ENCODE measurements around the gene SCN2A. TPM values are rescaled to one million over a fixed set of nuclear protein-coding genes. Genes with fewer than 3 reads are reported as not detected.
"Not testable (repeated sequence)": the region's sequence is repeated elsewhere in the genome, so short reads cannot be mapped to it uniquely, and the experiment has no call there.

Gene SCN2A
- total and polyA plus RNA-seq, 2 donors (not counting 3 experiments of a cell fraction or from before 2014, with no cell fraction given), result not detected

DNA sequence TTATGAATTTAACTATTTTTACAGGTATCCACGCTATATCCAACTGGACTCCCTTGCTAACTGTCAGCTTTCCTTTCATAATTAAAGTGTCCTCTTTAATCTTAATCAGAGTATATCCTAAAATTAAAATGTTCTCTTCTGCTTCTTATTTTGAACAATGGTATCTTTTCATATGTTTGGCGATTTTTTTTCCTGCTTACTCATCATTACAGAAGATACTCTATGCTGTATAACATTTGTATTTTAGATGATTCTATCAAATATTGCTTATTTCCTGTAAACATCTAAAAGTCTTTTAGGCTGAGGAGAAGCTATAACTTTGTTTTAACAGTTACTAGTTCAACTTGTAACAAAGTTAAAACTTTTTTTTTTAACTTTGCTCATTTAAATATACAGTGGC, 17.4 kb downstream of the SCN2A start:
- Histone ChIP-seq H3K27me3 (ENCODE audit: control insufficient read depth in 2 of 2, insufficient read depth in 2 of 2, low read length in 2 of 2) (no peaks in the 10 kb centered on the region), H2AFZ (ENCODE audit: low read depth, low read length) (no peak overlapping the region), H3K9me3 (replicated peaks; ENCODE audit: control insufficient read depth, insufficient read depth, low read length) (no peaks in the 10 kb centered on the region), H3K27ac (ENCODE audit: insufficient read depth, low read depth, low read length) (no peak overlapping the region), H3K36me3 (ENCODE audit: control insufficient read depth in 2 of 2, extremely low read depth in 1 of 2, insufficient read depth in 2 of 2, low read length in 2 of 2) (no peaks in the 10 kb centered on the region), H4K20me1 (replicated peaks; ENCODE audit: control insufficient read depth, extremely low read depth, insufficient read depth, low read length) (no peaks in the 10 kb centered on the region), H3K9me1 (replicated peaks; ENCODE audit: control insufficient read depth, extremely low read depth, insufficient read depth, low read length) (no peaks in the 10 kb centered on the region), H3K4me3 (replicated peaks in 1 of 3; ENCODE audit: insufficient read depth in 1 of 3, low read depth in 1 of 3, low read length in 3 of 3) (no peak overlapping the region), H3K79me2 (ENCODE audit: control insufficient read depth, insufficient read depth, low read length) (no peaks in the 10 kb centered on the region), H3K9ac (replicated peaks; ENCODE audit: extremely low read depth, insufficient read depth, low read length) (no peak overlapping the region), H3K4me1 (ENCODE audit: control insufficient read depth, extremely low read depth, insufficient read depth, low read length) (no peaks in the 10 kb centered on the region), H3K4me2 (ENCODE audit: insufficient read depth, low read length) (no peak overlapping the region)
- intact Hi-C loops (cut with micrococcal nuclease) (no loop called here), dilution Hi-C loops (cut with MboI; ENCODE audit: extremely low pct_ligation_motif_present, low sequenced_read_pairs) (no loop called here)
- CTCF ChIA-PET, result no interaction called here
- no peak for FAIRE-seq
- POLR2A ChIA-PET, result no interaction called here
- TF ChIP-seq POLR2AphosphoS5 (IDR thresholded peaks at IDR 0.05; ENCODE audit: insufficient read depth, low read depth, low read length) (no peak), FOS (IDR thresholded peaks at IDR 0.05; ENCODE audit: borderline replicate concordance, insufficient read depth, low read length) (no peak), GATA2 (IDR thresholded peaks at IDR 0.05; ENCODE audit: insufficient read depth, insufficient read length, low read depth, low read length) (no peak), MAX (IDR thresholded peaks at IDR 0.05; ENCODE audit: insufficient read depth, insufficient read length) (no peak), MYC (IDR thresholded peaks at IDR 0.05; ENCODE audit: low read depth, low read length) (no peak), CTCF (IDR thresholded peaks at IDR 0.05; ENCODE audit: extremely low read depth in 1 of 2, insufficient read depth in 1 of 2, low read depth in 1 of 2, low read length in 2 of 2) (no peak), JUN (IDR thresholded peaks at IDR 0.05; ENCODE audit: borderline replicate concordance, insufficient read depth, insufficient read length, low read depth) (no peak), POLR2A (IDR thresholded peaks at IDR 0.05; ENCODE audit: low read depth, low read length) (no peak), EZH2 (IDR thresholded peaks at IDR 0.05; ENCODE audit: borderline replicate concordance, low read depth, low read length, severe bottlenecking) (no peak)
- BruUV-seq (replicated peaks), result no TSS peak
- DNase-seq (ENCODE audit: low read depth, low spot score), result no peak

GRCh38 chr2:165260347-165260746, 21.1 kb downstream of the SCN2A start:
- H3K79me2 ChIP-seq (ENCODE audit: control insufficient read depth, insufficient read depth, low read length); H3K36me3 ChIP-seq (ENCODE audit: control insufficient read depth in 2 of 2, extremely low read depth in 1 of 2, insufficient read depth in 2 of 2, low read length in 2 of 2); H3K27me3 ChIP-seq (ENCODE audit: control insufficient read depth in 2 of 2, insufficient read depth in 2 of 2, low read length in 2 of 2); H3K9ac ChIP-seq (replicated peaks; ENCODE audit: extremely low read depth, insufficient read depth, low read length); FAIRE-seq; H3K4me3 ChIP-seq (replicated peaks in 1 of 3; ENCODE audit: insufficient read depth in 1 of 3, low read depth in 1 of 3, low read length in 3 of 3); H3K4me1 ChIP-seq (ENCODE audit: control insufficient read depth, extremely low read depth, insufficient read depth, low read length); CTCF ChIA-PET; BruUV-seq (replicated peaks); H3K27ac ChIP-seq (ENCODE audit: insufficient read depth, low read depth, low read length); DNase-seq (ENCODE audit: low read depth, low spot score); H2AFZ ChIP-seq (ENCODE audit: low read depth, low read length); H4K20me1 ChIP-seq (replicated peaks; ENCODE audit: control insufficient read depth, extremely low read depth, insufficient read depth, low read length); intact Hi-C loops (cut with micrococcal nuclease); H3K9me3 ChIP-seq (replicated peaks; ENCODE audit: control insufficient read depth, insufficient read depth, low read length); dilution Hi-C loops (cut with MboI; ENCODE audit: extremely low pct_ligation_motif_present, low sequenced_read_pairs); POLR2A ChIA-PET; H3K9me1 ChIP-seq (replicated peaks; ENCODE audit: control insufficient read depth, extremely low read depth, insufficient read depth, low read length); H3K4me2 ChIP-seq (ENCODE audit: insufficient read depth, low read length): not testable (repeated sequence)
